Smooth muscle cell (in vitro differentiated cells): ENCODE measurements around the gene MBP. TPM values are rescaled to one million over a fixed set of nuclear protein-coding genes. Genes with fewer than 3 reads are reported as not detected.

Experiments used
- DNase-seq: peaks from one replicate; lab custom pipeline; 2025; ENCODE audit not compliant: unreplicated experiment; lab: John Stamatoyannopoulos, UW
- H2AFZ ChIP-seq: fragments of 200-600 bp; sonication (generic); 2 replicates; pipeline ENCODE4 v1.6.0; 2016; ENCODE audit warnings: antibody characterized with exemption, low read depth, mild to moderate bottlenecking
- H3F3A ChIP-seq: fragments of 200-600 bp; sonication (generic); 2 replicates; pipeline ENCODE4 v1.6.0; 2017; ENCODE audit warnings: antibody characterized with exemption, low read depth
- H3K27ac ChIP-seq: fragments of 200-600 bp; sonication (generic); 2 replicates; pipeline ENCODE4 v1.5.1; 2016; ENCODE audit warnings: low read depth, mild to moderate bottlenecking
- H3K27me3 ChIP-seq: fragments of 200-600 bp; sonication (generic); 2 replicates; pipeline ENCODE4 v1.6.1; 2016; ENCODE audit warnings: low read depth, mild to moderate bottlenecking
- H3K36me3 ChIP-seq: fragments of 200-600 bp; sonication (generic); 2 replicates; pipeline ENCODE4 v1.5.1; 2016; ENCODE audit warnings: low read depth
- H3K4me1 ChIP-seq: fragments of 200-600 bp; sonication (generic); 2 replicates; pipeline ENCODE4 v1.5.1; 2016; ENCODE audit warnings: low read depth
- H3K4me2 ChIP-seq: fragments of 200-600 bp; sonication (generic); 2 replicates; pipeline ENCODE4 v1.6.0; 2016; ENCODE audit warnings: mild to moderate bottlenecking
- H3K4me3 ChIP-seq: fragments of 200-600 bp; sonication (generic); 2 replicates; pipeline ENCODE4 v1.5.1; 2016; ENCODE audit warnings: mild to moderate bottlenecking
- H3K79me2 ChIP-seq: fragments of 200-600 bp; sonication (generic); 2 replicates; pipeline ENCODE4 v1.6.0; 2016; ENCODE audit warnings: low read depth, mild to moderate bottlenecking
- H3K9ac ChIP-seq: fragments of 200-600 bp; sonication (generic); 2 replicates; pipeline ENCODE4 v1.6.0; 2016; ENCODE audit warnings: low read depth
- H3K9me3 ChIP-seq: fragments of 200-600 bp; sonication (generic); replicated peaks from 2 replicates; pipeline ENCODE4 v1.5.1; 2016; ENCODE audit warnings: low read depth
- H4K20me1 ChIP-seq: fragments of 200-600 bp; sonication (generic); 2 replicates; pipeline ENCODE4 v1.6.0; 2016; ENCODE audit warnings: low read depth
- CTCF ChIP-seq: fragments of 200-600 bp; sonication (generic); IDR thresholded peaks from 2 replicates; pipeline ENCODE4 v1.5.1; 2017; ENCODE audit warnings: borderline replicate concordance, mild to moderate bottlenecking, antibody characterized with exemption; ENCODE audit not compliant: insufficient read depth, poor library complexity, severe bottlenecking
- whole genome bisulfite sequencing: methylation state at CpG from one replicate; pipeline ENCODE4 v1.1.7; 2016; ENCODE audit warnings: low lambda C conversion rate; 5-methylcytosine and 5-hydroxymethylcytosine counted together
- polyA plus RNA-seq: library from polyadenylated mRNA; unstranded; fragments of >200 nt; fragmentation: Nextera tagmentation; extraction: Ambion mirVana; gene quantifications from 2 replicates; pipeline ENCODE4 v1.2.1, GENCODE V29; 2016
- total RNA-seq: library from RNA; depleted of rRNA; stranded (reverse); fragments of >200 nt; gene quantifications from 2 replicates; pipeline ENCODE4 v1.2.3, GENCODE V29; 2014

MBP gene
- total and polyA plus RNA-seq, 2 experiments from 2014 or later, result 1.4 to 5.1 TPM

GRCh38 chr18:77140030-77140429, 7.4 kb upstream of the MBP start:
- TF ChIP-seq CTCF, result no peak

GRCh38 chr18:77139619-77140018, 7.0 kb upstream of the MBP start:
- 94% methylated on average over 5 of the region's 5 CpGs for WGBS
- Histone ChIP-seq H3K4me1 (no peaks in the 10 kb centered on the region), H4K20me1 (no peaks in the 10 kb centered on the region), H3F3A (no peaks in the 10 kb centered on the region), H3K27ac (no peak overlapping the region), H3K79me2 (no peaks in the 10 kb centered on the region), H3K4me2 (no peak overlapping the region), H3K9me3 (no peaks in the 10 kb centered on the region), H3K9ac (no peak overlapping the region), H3K27me3 (peaks cover 5% of the 10 kb centered on the region), H3K36me3 (no peaks in the 10 kb centered on the region), H2AFZ (no peak overlapping the region), H3K4me3 (no peak overlapping the region)
- TF ChIP-seq CTCF, result no peak
- DNase-seq, result no peak

More at GRCh38 chr18:77140030-77140429, 7.4 kb upstream of the MBP start:
- Histone ChIP-seq H3K27me3 (peaks cover under 1% of the 10 kb centered on the region), H3K27ac (no peak overlapping the region), H3K9me3 (no peaks in the 10 kb centered on the region), H3K4me2 (no peak overlapping the region), H3K36me3 (no peaks in the 10 kb centered on the region), H3K4me1 (no peaks in the 10 kb centered on the region), H3F3A (no peaks in the 10 kb centered on the region), H2AFZ (no peak overlapping the region), H4K20me1 (no peaks in the 10 kb centered on the region), H3K79me2 (no peaks in the 10 kb centered on the region), H3K9ac (no peak overlapping the region), H3K4me3 (no peak overlapping the region)
- WGBS, result 93% methylated on average over 5 of the region's 5 CpGs
- DNase-seq, result no peak

GRCh38 chr18:77138270-77138669, 5.7 kb upstream of the MBP start:
- Histone ChIP-seq H4K20me1 (no peaks in the 10 kb centered on the region), H3K27me3 (peaks cover 18% of the 10 kb centered on the region), H3K9ac (no peak overlapping the region), H3K79me2 (no peaks in the 10 kb centered on the region), H3K9me3 (no peaks in the 10 kb centered on the region), H3F3A (no peaks in the 10 kb centered on the region), H3K36me3 (no peaks in the 10 kb centered on the region), H3K4me1 (no peaks in the 10 kb centered on the region), H2AFZ (no peak overlapping the region), H3K4me2 (no peak overlapping the region), H3K27ac (no peak overlapping the region), H3K4me3 (no peak overlapping the region)
- 87% methylated on average over 10 of the region's 10 CpGs for WGBS
- DNase-seq, result no peak
- no peak for TF ChIP-seq CTCF

- Histone ChIP-seq H3K4me3 (no peak overlapping the region), H3K4me1 (no peaks in the 10 kb centered on the region), H3K9ac (no peak overlapping the region), H3K79me2 (no peaks in the 10 kb centered on the region), H3F3A (no peaks in the 10 kb centered on the region), H4K20me1 (no peaks in the 10 kb centered on the region), H3K27me3 (peaks cover 22% of the 10 kb centered on the region), H3K27ac (no peak overlapping the region), H3K9me3 (no peaks in the 10 kb centered on the region), H3K4me2 (no peak overlapping the region), H2AFZ (no peak overlapping the region), H3K36me3 (no peaks in the 10 kb centered on the region)
- WGBS, result 90% methylated on average over 9 of the region's 9 CpGs
- no peak for TF ChIP-seq CTCF
- no peak for DNase-seq
Measured at GRCh38 chr18:77137851-77138250, 5.3 kb upstream of the MBP start.
